Right ventricle myocardium superior (tissue), 1 donor: ENCODE measurements around the gene NEU4. TPM values are rescaled to one million over a fixed set of nuclear protein-coding genes. Genes with fewer than 3 reads are reported as not detected.

Experiments
- ATAC-seq: fragments of 200-7000 bp; cut with Tn5 transposase; one replicate; pipeline ENCODE4 v1.9.1; 2020; ENCODE audit warnings: mild to moderate bottlenecking; ENCODE audit not compliant: poor library complexity
- DNase-seq: peaks from one replicate; pipeline ENCODE4 v3.0.0-alpha.2; 2020
- intact Hi-C: fragments of 100-400 bp; cut with DNase I; formaldehyde crosslinking; loops from one replicate; pipeline ENCODE4 v1.11.2; 2022
- total RNA-seq: library from RNA; stranded (reverse); fragmentation: NEBNext Ultra II Directional; extraction: Animal tissue kit (Norgen Biotek cat#: 25700); gene quantifications from one replicate; pipeline ENCODE4 v1.2.1, GENCODE V29; 2021
- donor health status: DM: no; HTN: yes; CAD: no; lungs with severe emphysema.

NEU4 gene
- total RNA-seq, 1 donor from 2014 or later = not detected

DNA sequence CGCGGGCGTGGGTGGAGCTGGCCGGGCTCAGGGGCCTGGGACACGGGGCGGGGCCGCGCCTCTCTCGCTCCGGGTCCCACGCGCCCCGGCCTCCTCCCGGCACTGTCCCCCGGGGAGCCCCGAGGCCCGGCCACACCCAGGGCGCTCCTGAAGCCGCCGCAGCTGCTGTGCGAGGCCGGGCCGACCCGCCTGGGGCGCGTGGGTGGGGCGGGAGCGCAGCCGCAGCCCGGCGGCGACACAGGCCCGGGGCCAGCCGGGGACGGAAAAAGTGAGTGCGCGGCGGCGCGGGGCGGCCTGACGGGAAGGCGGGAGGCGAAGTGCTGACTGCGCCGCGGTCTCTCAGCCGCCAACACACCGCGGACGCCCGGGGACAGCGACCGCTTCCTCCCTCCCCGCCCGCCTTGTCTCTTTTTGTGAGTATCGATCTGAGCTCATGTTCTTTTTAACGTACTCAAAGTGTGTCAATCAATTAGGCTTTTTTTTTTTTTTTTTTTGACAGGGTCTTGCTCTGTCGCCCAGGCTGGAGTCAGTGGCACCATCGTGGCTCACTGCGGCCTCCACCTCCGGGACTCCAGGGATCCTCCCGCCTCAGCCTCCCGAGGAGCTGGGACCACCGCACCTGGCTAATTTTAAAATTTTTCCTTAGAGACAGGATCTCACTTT, 35.2 kb downstream of the NEU4 start:
- DNase-seq = peak; percentile 89
- intact Hi-C loops = no loop called here

DNA sequence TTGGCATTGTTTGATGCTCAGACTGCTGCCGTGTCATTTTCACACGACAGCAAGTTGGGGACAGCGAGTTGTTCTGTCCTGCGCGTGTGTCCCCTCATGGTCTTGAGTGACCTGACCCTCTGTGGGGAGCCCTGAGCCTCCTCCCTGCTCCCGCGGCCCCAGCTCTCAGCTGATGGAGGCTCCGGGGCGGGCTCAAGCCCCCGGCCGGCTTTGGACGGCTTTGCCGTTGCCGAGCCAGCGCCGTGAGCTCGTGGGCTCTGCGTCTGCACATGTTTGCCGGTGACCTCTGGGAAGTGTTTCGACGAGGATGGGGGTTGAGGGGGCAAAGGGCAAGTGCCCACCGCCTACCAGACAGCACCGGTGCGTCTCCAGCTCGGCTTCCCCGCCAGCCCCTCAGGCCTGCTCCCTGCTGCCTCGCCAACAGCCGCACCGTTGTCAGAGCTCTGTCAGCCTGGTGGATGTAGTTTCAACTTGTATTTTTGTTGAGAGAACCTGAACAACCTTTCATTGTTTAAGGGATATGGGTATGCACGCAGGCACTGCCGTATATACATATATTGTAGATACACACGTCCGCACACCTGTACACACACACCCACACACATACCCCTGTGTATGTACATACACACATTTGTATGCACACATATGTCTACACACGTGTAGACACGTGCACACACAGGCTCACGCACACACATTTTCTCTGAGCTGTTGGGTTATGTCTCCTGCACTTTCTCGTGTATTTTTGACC, 36.0 kb downstream of the NEU4 start:
- intact Hi-C loops = no loop called here
- peak; percentile 38 for DNase-seq
- ATAC-seq = no peak

More for the DNA sequence above, 35.2 kb downstream of the NEU4 start:
- ATAC-seq = peak; percentile 93

DNA sequence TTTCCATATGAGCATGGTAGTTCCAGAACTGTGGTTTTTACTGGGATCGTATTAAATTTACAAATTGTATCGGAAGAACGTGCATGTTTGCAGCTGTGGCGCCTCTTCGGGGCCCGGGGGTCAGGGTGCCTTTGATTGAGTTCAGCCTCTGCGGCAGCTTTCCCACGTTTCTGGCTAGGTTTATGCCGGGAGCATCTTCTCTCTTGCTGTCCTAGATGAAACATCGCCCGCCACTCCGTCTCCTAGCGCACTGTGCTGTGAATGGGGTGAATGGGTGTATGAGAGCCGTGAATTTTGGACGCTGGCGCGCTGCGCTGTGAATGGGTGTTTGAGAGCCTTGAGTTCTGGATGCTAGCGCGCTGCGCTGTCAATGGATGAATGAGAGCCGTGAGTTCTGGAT, 37.4 kb downstream of the NEU4 start:
- ATAC-seq = no peak
- DNase-seq = no peak
- intact Hi-C loops = no loop called here

DNA sequence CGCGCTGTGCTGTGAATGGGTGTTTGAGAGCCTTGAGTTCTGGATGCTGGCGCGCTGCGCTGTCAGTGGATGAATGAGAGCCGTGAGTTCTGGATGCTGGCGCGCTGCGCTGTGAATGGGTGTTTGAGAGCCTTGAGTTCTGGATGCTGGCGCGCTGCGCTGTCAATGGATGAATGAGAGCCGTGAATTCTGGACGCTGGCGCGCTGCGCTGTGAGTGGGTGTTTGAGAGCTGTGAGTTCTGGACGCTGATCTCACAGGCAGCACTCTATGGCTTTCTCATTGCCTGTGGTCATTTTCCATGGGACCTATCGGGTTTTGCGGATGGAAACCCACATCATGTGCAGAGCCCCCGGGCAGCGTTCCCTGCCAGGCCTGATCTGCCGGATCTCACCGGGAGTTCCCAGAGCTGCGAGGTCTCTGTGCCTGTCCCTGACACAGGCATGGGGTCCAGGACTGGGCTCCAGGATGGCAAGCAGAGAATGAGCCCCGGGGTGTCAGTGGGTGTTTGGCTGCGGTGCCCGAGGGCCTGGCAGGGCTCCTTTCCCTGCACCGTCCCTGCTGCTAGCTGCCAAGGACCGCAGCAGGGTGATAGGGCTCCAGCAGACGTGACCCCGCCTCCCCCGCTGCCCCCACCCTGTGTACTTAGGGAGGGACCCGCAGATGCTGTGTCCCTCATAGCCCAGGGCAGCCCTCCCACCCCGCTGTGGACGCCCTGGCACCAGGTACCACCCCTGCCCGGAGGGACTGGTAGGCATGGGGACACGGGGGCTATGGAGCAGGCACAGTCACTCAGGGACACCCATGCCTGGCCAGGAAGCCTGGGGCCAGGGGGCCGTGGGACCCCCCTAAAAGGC, 40.0 kb downstream of the NEU4 start:
- no peak for DNase-seq
- no peak for ATAC-seq
- intact Hi-C loops = no loop called here

DNA sequence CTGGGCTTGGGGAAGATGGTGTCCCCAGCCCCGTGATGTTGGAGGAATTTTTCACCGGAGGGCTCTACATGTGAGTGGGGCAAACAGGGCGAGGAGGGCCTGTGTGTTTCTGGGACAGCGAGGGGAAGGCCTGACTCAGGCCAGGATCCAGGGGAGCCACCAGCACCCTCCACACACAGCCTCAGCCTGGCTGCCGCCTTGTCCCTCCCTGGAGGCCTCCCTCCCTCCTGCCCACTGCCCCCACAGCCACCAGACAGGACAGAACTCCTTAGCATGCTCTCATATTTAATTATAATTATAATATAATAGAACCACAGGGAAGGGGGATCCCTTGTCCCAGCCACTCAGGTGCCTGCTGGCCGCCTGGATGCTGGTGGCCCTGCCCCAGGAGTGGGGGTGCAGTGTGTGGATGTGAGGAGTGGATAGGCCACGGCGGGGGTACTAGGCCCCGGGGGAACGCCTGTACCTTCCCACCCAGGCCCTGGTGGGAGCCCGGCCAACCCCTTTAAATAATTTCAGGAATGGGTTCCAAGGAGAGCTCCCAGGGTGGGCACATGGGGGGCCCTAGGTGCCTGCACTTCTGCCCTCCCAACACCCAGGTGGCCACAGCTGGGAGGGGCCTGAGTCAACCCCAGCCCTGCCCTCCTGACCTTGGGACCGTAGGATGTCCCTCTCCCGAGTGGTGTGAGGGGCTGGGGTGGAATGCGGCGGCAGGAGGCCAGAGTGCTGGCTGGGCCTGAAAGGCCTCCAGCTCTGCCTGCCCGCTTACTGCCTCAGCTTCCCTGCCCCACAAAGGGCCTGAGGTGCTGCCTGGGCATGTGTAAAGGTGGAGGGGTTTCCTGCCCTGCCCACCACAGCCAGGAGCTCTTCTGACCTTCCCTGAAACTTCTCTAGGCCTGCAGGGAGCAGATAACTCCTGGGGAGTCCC, 40.9 kb downstream of the NEU4 start:
- intact Hi-C loops = no loop called here
- DNase-seq (no peak), ATAC-seq (no peak)

DNA sequence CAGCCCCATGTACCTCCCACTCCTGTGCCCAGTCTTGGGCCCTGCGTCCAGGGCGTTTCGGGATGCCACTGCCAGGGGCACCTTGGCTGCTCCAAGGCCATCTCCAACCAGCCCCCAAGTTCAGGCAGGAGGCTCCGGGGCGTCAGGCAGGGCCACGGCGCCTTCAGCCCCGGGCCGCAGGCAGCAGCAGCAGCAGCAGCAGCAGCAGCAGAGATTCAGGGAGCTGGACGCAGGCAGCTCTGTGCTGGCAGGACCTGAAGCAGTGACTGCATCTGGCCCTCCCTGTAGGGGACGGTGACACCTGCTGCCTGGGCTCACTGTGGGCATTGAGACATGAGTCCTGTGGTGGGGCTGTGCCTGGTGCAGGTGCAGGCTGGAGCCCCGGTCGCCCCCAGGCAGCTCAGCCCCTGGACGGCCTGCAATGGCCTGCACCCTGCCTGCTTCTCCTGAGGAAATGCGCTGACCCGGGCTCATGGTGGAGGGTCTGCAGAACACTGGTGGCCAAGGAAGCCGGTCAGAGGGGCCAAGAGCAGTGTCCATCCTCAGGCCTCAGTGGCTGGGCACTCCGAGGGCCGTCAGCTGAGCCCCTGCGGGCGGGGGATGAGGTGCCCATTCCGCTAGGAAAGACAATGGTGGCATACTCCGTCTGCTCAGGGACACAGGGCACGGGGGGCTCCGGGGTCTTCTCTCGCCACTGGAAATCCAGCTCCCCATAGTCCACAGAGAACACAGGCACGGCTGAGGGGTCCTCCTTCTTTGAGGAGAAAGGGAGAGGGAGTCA, 41.7 kb downstream of the NEU4 start:
- peak; percentile 36 for DNase-seq
- intact Hi-C loops = no loop called here
- no peak for ATAC-seq

DNA sequence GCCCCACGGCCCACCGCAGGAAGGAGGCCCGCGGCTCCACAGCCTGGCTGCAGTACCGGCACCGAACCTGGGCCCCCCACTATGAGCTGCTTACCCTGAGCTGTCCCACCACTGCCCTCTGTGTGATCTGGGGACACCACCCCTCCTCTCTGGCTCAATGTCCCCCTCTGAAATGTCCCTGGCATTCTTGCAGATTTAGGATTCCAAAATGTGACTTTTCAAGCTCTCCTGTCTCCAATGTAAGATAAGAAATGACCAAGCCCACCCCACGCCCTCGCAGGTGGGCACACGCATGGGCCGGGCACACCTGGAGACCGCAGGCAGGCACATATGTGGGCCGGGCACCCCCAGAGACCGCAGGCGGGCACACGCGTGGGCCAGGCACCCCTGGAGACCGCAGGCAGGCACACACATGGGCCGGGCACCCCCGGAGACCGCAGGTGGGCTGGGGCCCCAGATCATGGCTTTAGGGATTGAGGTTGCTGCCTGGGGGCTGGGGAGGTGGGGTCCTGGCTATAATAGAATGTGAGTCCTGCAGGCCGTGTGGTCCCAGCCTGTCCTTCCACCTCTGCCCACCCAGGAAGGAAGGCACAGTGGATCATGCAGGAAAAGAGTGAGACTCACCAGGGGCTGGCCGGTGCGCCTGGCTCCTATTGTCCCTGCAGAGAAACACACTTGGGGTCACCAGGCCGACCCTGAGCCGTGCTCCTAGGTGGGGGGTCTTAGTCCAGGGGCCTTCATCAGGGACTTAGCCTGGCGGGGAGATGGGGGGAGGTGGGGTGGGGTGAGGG, 42.5 kb downstream of the NEU4 start:
- peak; percentile 41 for DNase-seq
- intact Hi-C loops = no loop called here
- no peak for ATAC-seq

DNA sequence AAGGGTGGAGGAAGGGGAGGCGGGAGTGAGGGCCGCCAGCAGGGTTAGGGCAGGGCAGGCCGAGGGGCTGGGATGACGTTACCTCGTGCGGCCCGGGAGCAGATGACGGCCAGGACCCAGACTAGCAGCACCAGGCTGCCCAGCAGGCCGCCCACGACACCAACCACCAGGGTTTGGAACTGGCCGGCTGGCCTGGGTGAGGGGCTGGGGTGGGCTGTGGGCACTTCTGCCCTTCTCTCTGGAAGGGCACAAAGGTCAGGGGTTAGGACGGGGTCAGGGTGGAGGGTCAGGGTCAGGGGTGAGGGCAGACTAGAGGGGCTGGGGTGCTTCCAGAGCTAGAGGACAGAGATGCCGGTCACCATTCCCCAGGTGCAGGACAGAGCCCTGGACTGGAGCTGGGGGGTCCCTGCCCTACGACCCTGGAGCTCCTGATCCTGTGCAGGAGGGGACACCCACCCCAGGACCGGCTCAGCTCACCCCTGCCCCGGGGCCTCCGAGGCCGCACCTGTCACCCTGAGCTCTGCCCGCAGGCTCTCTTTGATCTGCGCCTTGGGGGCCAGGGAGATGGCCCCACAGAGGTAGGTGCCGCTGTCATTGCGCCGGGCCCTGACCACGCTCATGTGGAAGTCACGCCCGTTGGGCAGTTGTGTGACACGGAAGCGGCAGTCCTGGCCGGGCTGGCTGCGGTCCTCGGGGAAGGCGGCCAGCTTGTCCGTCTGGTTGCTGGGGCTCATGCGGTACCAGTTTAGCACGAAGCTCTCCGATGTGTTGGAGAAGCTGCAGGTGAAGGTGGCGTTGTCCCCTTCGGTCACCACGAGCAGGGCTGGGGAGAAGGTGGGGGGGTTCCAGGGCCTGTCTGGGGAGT, 43.4 kb downstream of the NEU4 start:
- DNase-seq = peak; percentile 37
- intact Hi-C loops = no loop called here
- no peak for ATAC-seq

DNA sequence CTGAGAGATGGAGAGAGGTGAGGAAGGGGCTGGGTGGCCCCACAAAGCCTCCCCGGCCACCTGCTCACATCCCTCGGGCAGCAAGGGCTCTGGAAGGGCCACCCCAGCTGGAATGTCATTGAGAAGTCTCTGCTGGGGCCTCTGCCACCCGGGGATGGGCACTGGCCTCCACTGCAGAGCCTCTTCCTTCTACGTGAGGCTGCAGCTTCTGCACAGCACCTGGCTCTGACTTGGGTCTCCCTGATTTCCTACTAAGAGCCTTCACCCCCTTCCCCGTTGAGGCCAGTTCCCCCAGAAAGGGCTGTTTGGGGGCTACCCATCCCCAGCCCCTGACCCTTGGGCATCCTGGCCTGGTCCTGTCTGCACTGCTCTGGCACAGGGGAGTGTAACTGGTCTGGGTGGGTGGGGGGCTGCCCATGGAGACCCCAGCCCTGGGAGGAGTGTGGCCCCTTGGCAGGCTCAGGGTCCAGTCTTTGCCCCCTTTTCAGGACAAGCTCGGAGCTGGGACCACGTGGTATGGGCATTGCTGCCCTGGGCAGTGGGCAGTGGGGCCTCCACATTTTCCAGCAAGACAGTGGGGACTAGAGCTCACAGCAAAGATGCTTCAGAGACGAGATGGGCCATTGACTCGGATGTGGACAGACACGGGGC, 44.1 kb downstream of the NEU4 start:
- DNase-seq = peak; percentile 28
- ATAC-seq = no peak
- intact Hi-C loops = no loop called here

DNA sequence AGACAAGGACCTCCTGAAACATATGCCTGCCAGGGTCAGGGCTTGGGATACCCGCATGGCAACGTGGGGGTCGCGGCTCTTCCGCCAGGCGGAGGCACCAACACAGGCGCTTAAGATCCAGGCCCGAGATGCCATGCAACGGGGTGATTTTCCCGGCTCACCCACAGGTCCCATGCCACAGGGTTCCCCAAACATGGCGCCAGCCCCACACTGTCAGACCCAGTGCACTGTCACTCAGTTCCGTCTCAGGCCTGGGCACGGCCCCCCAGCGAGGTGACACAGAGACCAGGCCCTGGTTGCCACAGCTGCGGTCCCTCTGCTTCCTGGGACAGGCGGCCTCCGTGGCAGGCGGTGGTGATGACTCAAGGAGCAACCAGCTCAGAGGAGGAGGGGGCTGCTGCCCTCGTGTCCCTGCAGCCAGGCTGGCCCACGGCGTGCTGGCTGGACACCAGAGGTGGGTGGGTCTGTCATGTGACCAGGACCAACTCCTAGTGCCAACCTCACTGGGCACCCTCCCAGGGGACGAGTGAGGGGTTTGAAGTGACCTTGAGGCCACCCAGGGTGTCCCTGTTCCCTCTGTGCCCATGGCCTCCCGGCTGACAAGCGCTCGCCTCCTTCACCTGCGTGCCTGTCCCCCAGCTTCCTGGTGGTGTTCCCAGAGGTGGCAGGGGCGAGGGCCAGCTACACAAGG, 44.8 kb downstream of the NEU4 start:
- intact Hi-C loops = no loop called here
- peak; percentile 11 for ATAC-seq
- peak; percentile 53 for DNase-seq

DNA sequence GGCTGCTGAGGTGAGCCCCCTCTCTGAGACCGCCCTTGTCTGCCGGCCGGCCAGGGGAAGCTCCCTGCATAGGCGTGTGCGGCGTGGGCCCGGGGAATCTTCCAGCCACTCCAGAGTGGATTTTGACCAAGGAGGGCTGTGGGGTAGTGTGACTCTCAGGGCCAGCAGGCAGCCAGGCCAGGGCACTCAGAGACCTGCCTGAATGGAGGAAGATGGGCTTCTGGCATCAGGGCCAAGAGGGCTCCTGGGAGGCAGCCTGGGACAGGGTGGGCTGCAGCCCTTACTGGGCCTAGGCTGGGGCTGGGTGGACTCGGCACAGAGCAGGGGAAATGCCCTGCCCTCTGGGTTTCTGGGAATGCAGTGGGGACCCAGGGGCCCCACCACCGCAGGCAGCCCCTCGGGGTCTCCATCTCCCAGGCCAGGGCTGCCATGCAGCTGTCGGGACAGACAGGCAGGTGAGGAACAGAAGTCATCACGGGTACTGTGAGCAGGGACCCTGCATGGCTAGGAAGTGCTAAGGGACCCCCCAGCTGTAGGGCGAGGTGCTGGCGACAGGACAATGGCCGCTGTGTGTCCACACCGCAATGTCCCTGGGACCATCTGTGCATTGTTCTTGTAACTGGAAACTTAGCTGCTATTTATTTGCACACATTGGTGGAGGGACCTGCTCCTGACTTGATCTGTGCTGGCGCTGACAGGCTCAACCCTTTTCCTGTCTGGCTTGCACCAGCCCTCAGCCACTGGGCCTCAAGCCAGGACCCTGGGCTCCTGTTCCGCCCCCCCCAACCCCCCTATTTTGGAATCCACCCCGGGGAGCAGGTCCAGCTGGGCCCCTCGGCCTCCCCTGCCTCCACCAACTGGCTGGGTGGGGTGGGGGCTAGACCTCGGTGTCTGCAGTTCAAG, 45.6 kb downstream of the NEU4 start:
- ATAC-seq (no peak), DNase-seq (peak; percentile 58)
- intact Hi-C loops = no loop called here

DNA sequence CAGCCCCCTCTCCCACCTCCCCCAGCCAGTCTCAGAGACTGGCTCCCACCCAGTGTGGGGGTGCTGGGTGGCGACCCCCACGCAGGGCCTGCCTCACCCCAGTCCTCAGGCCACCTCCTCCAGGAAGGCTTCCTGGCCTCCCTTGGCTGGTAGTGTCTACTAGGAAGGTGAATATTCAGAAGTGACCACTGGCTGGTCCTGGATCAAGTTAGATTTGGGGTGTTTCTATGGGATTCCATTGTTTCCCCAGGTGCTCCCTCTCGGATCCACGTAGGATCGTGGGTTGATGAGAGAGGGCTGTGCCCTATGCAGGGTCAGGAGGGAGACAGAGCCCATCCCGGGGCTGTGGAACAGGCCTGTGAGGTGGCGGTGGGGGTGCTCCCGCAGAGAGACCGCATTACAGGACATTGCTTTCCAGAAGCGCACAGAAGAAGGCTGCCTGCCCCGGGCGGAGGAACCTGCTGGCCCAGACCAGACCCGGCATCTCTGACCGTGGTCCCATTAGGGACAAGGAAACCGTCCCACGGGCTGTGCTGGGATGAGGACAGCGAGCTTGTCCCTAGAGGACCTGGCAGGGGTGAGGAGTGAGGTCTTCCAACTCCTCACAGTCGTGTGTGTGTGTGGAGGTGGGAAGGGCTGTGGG, 46.4 kb downstream of the NEU4 start:
- intact Hi-C loops = no loop called here
- peak; percentile 39 for DNase-seq
- no peak for ATAC-seq

DNA sequence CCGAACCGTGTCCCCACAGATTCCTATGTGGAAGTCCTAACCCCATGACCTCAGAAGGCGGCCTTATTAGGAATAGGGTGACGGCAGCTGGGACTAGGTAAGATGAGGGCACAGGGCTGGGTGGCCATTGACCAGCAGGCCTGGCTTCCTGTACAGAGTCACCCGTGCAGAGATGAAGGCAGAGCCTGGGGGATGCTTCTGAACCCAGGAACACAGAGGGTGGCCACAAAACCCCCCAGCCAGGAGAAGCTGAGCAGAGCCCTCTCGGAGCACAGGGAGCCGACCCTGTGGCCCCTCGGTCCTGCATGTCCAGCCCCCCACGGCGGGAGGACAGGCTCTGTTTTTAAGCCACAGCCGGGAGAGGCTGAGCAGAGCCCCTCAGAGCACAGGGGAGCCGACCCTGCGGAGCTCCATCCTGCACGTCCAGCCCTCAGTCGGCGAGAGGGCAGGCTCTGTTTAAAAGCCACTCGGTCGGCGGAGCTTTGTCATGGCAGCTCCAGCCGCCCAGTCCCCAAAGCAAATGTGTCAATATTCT, 47.0 kb downstream of the NEU4 start:
- DNase-seq (no peak), ATAC-seq (no peak)
- intact Hi-C loops = no loop called here
